GM23338 (cell line): ENCODE measurements around the gene ARHGEF28.

Experiments
- CREB1 ChIP-seq: fragments of 250-450 bp; sonication (Bioruptor Pico); IDR thresholded peaks from 2 replicates; pipeline ENCODE4 v1.5.0; 2020; ENCODE audit warnings: low read depth, mild to moderate bottlenecking, moderate library complexity
- CTCF ChIP-seq, 2 experiments: fragments of 200-600 bp in 1 of 2; sonication (generic) in 1 of 2; conservative IDR thresholded peaks; 2 replicates each; pipeline versions ENCODE4 v1.5.1 to v1.6.1; 2016 to 2017; ENCODE audit warnings: antibody characterized with exemption in 2 of 2, low read depth in 2 of 2, mild to moderate bottlenecking in 2 of 2, moderate library complexity in 1 of 2
- ETS1 ChIP-seq: IDR thresholded peaks from 2 replicates; pipeline ENCODE4 v1.6.1; 2016; ENCODE audit warnings: antibody characterized with exemption
- EZH2 ChIP-seq: fragments of 200-600 bp; sonication (generic); IDR thresholded peaks from one replicate; pipeline ENCODE4 v1.8.0; 2017; ENCODE audit warnings: antibody characterized with exemption, mild to moderate bottlenecking, low read depth; ENCODE audit not compliant: unreplicated experiment
- EZH2phosphoT487 ChIP-seq: fragments of 200-600 bp; sonication (generic); IDR thresholded peaks from one replicate; pipeline ENCODE4 v1.8.1; 2018; ENCODE audit warnings: antibody characterized with exemption; ENCODE audit not compliant: unreplicated experiment
- JUNB ChIP-seq: IDR thresholded peaks from one replicate; pipeline ENCODE4 v1.6.1; 2016; ENCODE audit warnings: antibody characterized with exemption; ENCODE audit not compliant: unreplicated experiment
- NANOG ChIP-seq: IDR thresholded peaks from 2 replicates; pipeline ENCODE4 v1.6.1; 2016; ENCODE audit warnings: antibody characterized with exemption, borderline replicate concordance
- POLR2AphosphoS5 ChIP-seq: IDR thresholded peaks from 2 replicates; pipeline ENCODE4 v1.6.1; 2016; ENCODE audit warnings: antibody characterized with exemption, low read depth
- REST ChIP-seq: IDR thresholded peaks from one replicate; pipeline ENCODE4 v1.6.1; 2018; ENCODE audit warnings: antibody characterized with exemption; ENCODE audit not compliant: unreplicated experiment
- STAT1 ChIP-seq: IDR thresholded peaks from one replicate; pipeline ENCODE4 v1.6.1; 2016; ENCODE audit warnings: antibody characterized with exemption; ENCODE audit not compliant: unreplicated experiment
- ZNF114 ChIP-seq: fragments of 250-450 bp; sonication (Bioruptor Pico); IDR thresholded peaks from 2 replicates; pipeline ENCODE4 v1.5.0; 2020; ENCODE audit warnings: mild to moderate bottlenecking, moderate library complexity
- ZNF331 ChIP-seq: fragments of 250-450 bp; sonication (Bioruptor Pico); IDR thresholded peaks from 2 replicates; pipeline ENCODE4 v1.5.0; 2020; ENCODE audit warnings: low read depth, mild to moderate bottlenecking, moderate library complexity
- ZNF462 ChIP-seq: fragments of 250-450 bp; sonication (Bioruptor Pico); IDR thresholded peaks from 2 replicates; pipeline ENCODE4 v1.5.0; 2020; ENCODE audit warnings: mild to moderate bottlenecking, moderate library complexity

GRCh38 chr5:73672132-73672531 lies 46.1 kb downstream of the ARHGEF28 start:
- no peak for TF ChIP-seq CTCF (conservative IDR thresholded peaks at IDR 0.05; ENCODE audit: low read depth in 2 of 2)
- no peak for TF ChIP-seq EZH2phosphoT487
- TF ChIP-seq EZH2, result no peak
- no peak for TF ChIP-seq REST
- no peak for TF ChIP-seq STAT1
- no peak for TF ChIP-seq JUNB
- TF ChIP-seq CREB1 (CRISPR knock-in tag), result no peak
- TF ChIP-seq POLR2AphosphoS5, result no peak
- no peak for TF ChIP-seq NANOG
- TF ChIP-seq ETS1, result no peak
- TF ChIP-seq ZNF462 (CRISPR knock-in tag), result no peak
- no peak for TF ChIP-seq ZNF114 (CRISPR knock-in tag)
- no peak for TF ChIP-seq ZNF331 (CRISPR knock-in tag)
